ENCODE results near the gene TBC1D14.

The TBC1D14 gene

GRCh38 chr4:6986072-6986780 is 76.6 kb downstream of the TBC1D14 start:
- in situ Hi-C loops (cut with MboI; ENCODE audit: low pct_unique_long_range_greater_than_20kb, low sequenced_read_pairs, unreplicated experiment): no loop called here
- TF ChIP-seq CTCF (IDR thresholded peaks at IDR 0.05; ENCODE audit: extremely low read depth, insufficient read depth, missing control alignments): no peak
- DNase-seq (ENCODE audit: low spot score): no peak

GRCh38 chr4:6986781-6987587 is 77.4 kb downstream of the TBC1D14 start:
- DNase-seq (ENCODE audit: low spot score): peak; percentile 98
- in situ Hi-C loops (cut with MboI; ENCODE audit: low pct_unique_long_range_greater_than_20kb, low sequenced_read_pairs, unreplicated experiment): no loop called here
- TF ChIP-seq CTCF (IDR thresholded peaks at IDR 0.05; ENCODE audit: extremely low read depth, insufficient read depth, missing control alignments): peak; percentile 13

- in situ Hi-C loops (cut with MboI; ENCODE audit: low pct_unique_long_range_greater_than_20kb, low sequenced_read_pairs, unreplicated experiment): no loop called here
- DNase-seq (ENCODE audit: low spot score): no peak
- TF ChIP-seq CTCF (IDR thresholded peaks at IDR 0.05; ENCODE audit: extremely low read depth, insufficient read depth, missing control alignments): no peak
These were observed 77.9 kb downstream of the TBC1D14 start for GRCh38 chr4:6987588-6987961.

GRCh38 chr4:6988016-6988715 is 78.5 kb downstream of the TBC1D14 start:
- TF ChIP-seq CTCF (IDR thresholded peaks at IDR 0.05; ENCODE audit: extremely low read depth, insufficient read depth, missing control alignments): no peak
- in situ Hi-C loops (cut with MboI; ENCODE audit: low pct_unique_long_range_greater_than_20kb, low sequenced_read_pairs, unreplicated experiment): no loop called here
- no peak for DNase-seq (ENCODE audit: low spot score)

- no peak for DNase-seq (ENCODE audit: low spot score)
- in situ Hi-C loops (cut with MboI; ENCODE audit: low pct_unique_long_range_greater_than_20kb, low sequenced_read_pairs, unreplicated experiment): no loop called here
- no peak for TF ChIP-seq CTCF (IDR thresholded peaks at IDR 0.05; ENCODE audit: extremely low read depth, insufficient read depth, missing control alignments)
These were observed 79.8 kb downstream of the TBC1D14 start for GRCh38 chr4:6989331-6989923.

GRCh38 chr4:6990661-6991060 is 81.0 kb downstream of the TBC1D14 start:
- no peak for DNase-seq (ENCODE audit: low spot score)
- in situ Hi-C loops (cut with MboI; ENCODE audit: low pct_unique_long_range_greater_than_20kb, low sequenced_read_pairs, unreplicated experiment): no loop called here
- no peak for TF ChIP-seq CTCF (IDR thresholded peaks at IDR 0.05; ENCODE audit: extremely low read depth, insufficient read depth, missing control alignments)
